DND-41 (cell line): ENCODE measurements around the gene CEP152.

Experiments used
- CTCF ChIP-seq: IDR thresholded peaks from 2 replicates; pipeline ENCODE4 v1.5.1; 2012; ENCODE audit warnings: borderline replicate concordance, low read length, moderate library complexity, mild to moderate bottlenecking; ENCODE audit not compliant: poor library complexity, severe bottlenecking; ENCODE audit errors: extremely low read depth
- EZH2 ChIP-seq: IDR thresholded peaks from 3 replicates; pipeline ENCODE4 v1.6.1; 2012; ENCODE audit warnings: borderline replicate concordance, low read depth, mild to moderate bottlenecking, moderate library complexity, low read length, inconsistent platforms; ENCODE audit not compliant: severe bottlenecking

DNA sequence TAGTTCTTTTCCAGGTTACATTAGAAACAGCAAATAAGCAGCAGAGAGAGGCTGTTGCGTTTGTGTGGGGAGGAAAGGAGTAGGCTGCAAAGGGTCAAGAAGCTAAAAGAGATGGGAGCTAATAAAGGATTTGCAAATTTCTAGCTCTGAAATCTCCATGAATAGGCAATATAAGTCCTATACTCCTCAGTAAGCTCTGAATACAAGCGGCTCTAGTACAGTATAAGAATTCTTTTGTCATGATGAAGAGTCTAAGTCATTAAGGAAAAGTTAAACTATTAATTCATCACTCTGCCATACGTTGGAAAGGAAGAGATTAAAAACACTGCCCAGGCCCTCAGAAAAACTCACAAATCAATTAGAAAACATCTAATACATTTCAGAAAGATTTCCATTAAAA lies 59.3 kb downstream of the CEP152 start:
- no peak for TF ChIP-seq CTCF
- no peak for TF ChIP-seq EZH2
